Right ventricle myocardium inferior (tissue), 1 donor: ENCODE measurements around the gene PCNX2. TPM values are rescaled to one million over a fixed set of nuclear protein-coding genes. Genes with fewer than 3 reads are reported as not detected.
A peak's percentile ranks its signal among the peaks of the same experiment; 100 is the strongest.
"Not testable (repeated sequence)": the region's sequence is repeated elsewhere in the genome, so short reads cannot be mapped to it uniquely, and the experiment has no call there.

Source experiments
- ATAC-seq: fragments of 200-7000 bp; cut with Tn5 transposase; one replicate; pipeline ENCODE4 v1.9.1; 2020; ENCODE audit warnings: mild to moderate bottlenecking, moderate library complexity
- DNase-seq: peaks from one replicate; pipeline ENCODE4 v3.0.0; 2021; ENCODE audit errors: missing footprints
- intact Hi-C: fragments of 100-400 bp; cut with DNase I; formaldehyde crosslinking; loops from one replicate; pipeline ENCODE4 v1.11.0; 2022
- total RNA-seq: library from RNA; stranded (reverse); fragmentation: NEBNext Ultra II Directional; extraction: Animal tissue kit (Norgen Biotek cat#: 25700); gene quantifications from one replicate; pipeline ENCODE4 v1.2.1, GENCODE V29; 2021
- donor health status: DM: no; HTN: yes; CAD: no; lungs with severe emphysema.

Gene PCNX2
- total RNA-seq, 1 donor from 2014 or later, result 2.2 TPM

- intact Hi-C loops, result no loop called here
- DNase-seq (no peak), ATAC-seq (no peak)
Observed at GRCh38 chr1:233090746-233091494, 204.6 kb downstream of the PCNX2 start.

GRCh38 chr1:233089251-233089650, 206.3 kb downstream of the PCNX2 start:
- intact Hi-C loops, result no loop called here
- ATAC-seq, result no peak
- no peak for DNase-seq

GRCh38 chr1:233088613-233089012, 206.9 kb downstream of the PCNX2 start:
- DNase-seq (no peak), ATAC-seq (no peak)
- intact Hi-C loops, result no loop called here

GRCh38 chr1:233086961-233087881, 208.3 kb downstream of the PCNX2 start:
- intact Hi-C loops, result no loop called here
- ATAC-seq (no peak), DNase-seq (no peak)

- intact Hi-C loops, result no loop called here
- ATAC-seq (no peak), DNase-seq (no peak)
Observed at GRCh38 chr1:233085566-233085965, 210.0 kb downstream of the PCNX2 start.

GRCh38 chr1:233082778-233083550, 212.6 kb downstream of the PCNX2 start:
- intact Hi-C loops, result no loop called here
- DNase-seq (no peak), ATAC-seq (no peak)

GRCh38 chr1:233081735-233082134, 213.8 kb downstream of the PCNX2 start:
- intact Hi-C loops, result no loop called here
- peak; percentile 33 for DNase-seq
- ATAC-seq, result no peak

- intact Hi-C loops, DNase-seq: not testable (repeated sequence)
Observed at GRCh38 chr1:233080827-233081226, 214.7 kb downstream of the PCNX2 start.

GRCh38 chr1:233080286-233080685, 215.2 kb downstream of the PCNX2 start:
- DNase-seq (no peak), ATAC-seq (no peak)
- intact Hi-C loops, result no loop called here

More at GRCh38 chr1:233080827-233081226, 214.7 kb downstream of the PCNX2 start:
- ATAC-seq, result not testable (repeated sequence)

- intact Hi-C loops, result no loop called here
- DNase-seq (no peak), ATAC-seq (no peak)
Observed at GRCh38 chr1:233079574-233079973, 216.0 kb downstream of the PCNX2 start.

GRCh38 chr1:233078396-233078795, 217.1 kb downstream of the PCNX2 start:
- intact Hi-C loops, result no loop called here
- DNase-seq (no peak), ATAC-seq (no peak)

- intact Hi-C loops, result no loop called here
- ATAC-seq (no peak), DNase-seq (no peak)
Observed at GRCh38 chr1:233075915-233076295, 219.6 kb downstream of the PCNX2 start.

GRCh38 chr1:233066087-233066486, 229.4 kb downstream of the PCNX2 start:
- intact Hi-C loops, result no loop called here
- ATAC-seq (no peak), DNase-seq (no peak)

GRCh38 chr1:233065685-233066084, 229.8 kb downstream of the PCNX2 start:
- intact Hi-C loops, result no loop called here
- no peak for ATAC-seq
- DNase-seq, result no peak

GRCh38 chr1:233064988-233065387, 230.5 kb downstream of the PCNX2 start:
- intact Hi-C loops, result no loop called here
- ATAC-seq (no peak), DNase-seq (no peak)

GRCh38 chr1:233063462-233063861, 232.1 kb downstream of the PCNX2 start:
- DNase-seq (no peak), ATAC-seq (no peak)
- intact Hi-C loops, result no loop called here

GRCh38 chr1:233061265-233061664, 234.3 kb downstream of the PCNX2 start:
- ATAC-seq, result no peak
- no peak for DNase-seq
- intact Hi-C loops, result no loop called here

GRCh38 chr1:233060461-233060994, 235.0 kb downstream of the PCNX2 start:
- ATAC-seq (no peak), DNase-seq (no peak)
- intact Hi-C loops, result no loop called here

- intact Hi-C loops, result no loop called here
- DNase-seq (no peak), ATAC-seq (no peak)
Observed at GRCh38 chr1:233057836-233058235, 237.7 kb downstream of the PCNX2 start.
